MM.1S (cell line): ENCODE measurements around the gene WDR62.

ENCODE experiments used
- DNase-seq: peaks from one replicate; pipeline ENCODE4 v3.0.0-alpha.2; 2015
- H2AFZ ChIP-seq: fragments of 300-600 bp; sonication (generic); 2 replicates; pipeline ENCODE4 v1.6.0; 2016; ENCODE audit warnings: antibody characterized with exemption, low read length
- H3F3A ChIP-seq: fragments of 300-600 bp; sonication (generic); 2 replicates; pipeline ENCODE4 v1.6.1; 2016; ENCODE audit warnings: mild to moderate bottlenecking, antibody characterized with exemption, low read length, moderate library complexity, mixed read lengths; ENCODE audit not compliant: insufficient read depth
- H3K27ac ChIP-seq: fragments of 300-600 bp; sonication (generic); 2 replicates; pipeline ENCODE4 v1.5.1; 2016; ENCODE audit warnings: mild to moderate bottlenecking, low read length
- H3K27me3 ChIP-seq: fragments of 300-600 bp; sonication (generic); replicated peaks from 2 replicates; pipeline ENCODE4 v1.6.0; 2016; ENCODE audit warnings: low read length; ENCODE audit not compliant: insufficient read depth
- H3K36me3 ChIP-seq: fragments of 300-600 bp; sonication (generic); replicated peaks from 2 replicates; pipeline ENCODE4 v1.6.1; 2016; ENCODE audit warnings: mild to moderate bottlenecking, low read length, mixed read lengths; ENCODE audit not compliant: insufficient read depth
- H3K4me1 ChIP-seq: fragments of 300-600 bp; sonication (generic); 2 replicates; pipeline ENCODE4 v1.6.1; 2016; ENCODE audit warnings: low read length, mixed read lengths
- H3K4me2 ChIP-seq: fragments of 300-600 bp; sonication (generic); 2 replicates; pipeline ENCODE4 v1.6.0; 2016; ENCODE audit warnings: low read depth, low read length
- H3K4me3 ChIP-seq: fragments of 300-600 bp; sonication (generic); 2 replicates; pipeline ENCODE4 v1.5.1; 2016; ENCODE audit warnings: low read length, mixed read lengths
- H3K79me2 ChIP-seq: fragments of 300-600 bp; sonication (generic); 2 replicates; pipeline ENCODE4 v1.6.1; 2016; ENCODE audit warnings: mixed run types, low read length, mixed read lengths
- H3K9ac ChIP-seq: fragments of 300-600 bp; sonication (generic); 2 replicates; pipeline ENCODE4 v1.6.1; 2016; ENCODE audit warnings: low read length, mixed read lengths
- H3K9me2 ChIP-seq: fragments of 300-600 bp; sonication (generic); replicated peaks from 2 replicates; pipeline ENCODE4 v1.6.1; 2016; ENCODE audit warnings: mild to moderate bottlenecking, low read length, mixed read lengths; ENCODE audit not compliant: insufficient read depth
- H3K9me3 ChIP-seq: fragments of 300-600 bp; sonication (generic); replicated peaks from 2 replicates; pipeline ENCODE4 v1.6.1; 2016; ENCODE audit warnings: mild to moderate bottlenecking, low read length, mixed read lengths; ENCODE audit not compliant: insufficient read depth
- H4K20me1 ChIP-seq: fragments of 300-600 bp; sonication (generic); 2 replicates; pipeline ENCODE4 v1.6.1; 2016; ENCODE audit warnings: mild to moderate bottlenecking, low read length, moderate library complexity, mixed read lengths; ENCODE audit not compliant: insufficient read depth
- CTCF ChIP-seq: fragments of 300-600 bp; sonication (generic); IDR thresholded peaks from 2 replicates; pipeline ENCODE4 v1.5.1; 2016; ENCODE audit warnings: antibody characterized with exemption, low read length, mixed read lengths
- EZH2 ChIP-seq: fragments of 300-600 bp; sonication (generic); optimal IDR thresholded peaks from 2 replicates; pipeline ENCODE3; 2017; ENCODE audit warnings: low read depth, mild to moderate bottlenecking, antibody characterized with exemption, low read length, mixed read lengths
- EZH2phosphoT487 ChIP-seq: fragments of 300-600 bp; sonication (generic); IDR thresholded peaks from 2 replicates; pipeline ENCODE4 v1.6.1; 2018; ENCODE audit warnings: antibody characterized with exemption, low read length

WDR62 gene

GRCh38 chr19:36097036-36097435 lies 42.3 kb downstream of the WDR62 start:
- H3K79me2 ChIP-seq, result no peaks in the 10 kb centered on the region
- no peaks in the 10 kb centered on the region for H4K20me1 ChIP-seq
- no peaks in the 10 kb centered on the region for H3K36me3 ChIP-seq
- H3K4me2 ChIP-seq, result no peak overlapping the region
- no peaks in the 10 kb centered on the region for H3K4me1 ChIP-seq
- H2AFZ ChIP-seq, result no peak overlapping the region
- no peak for DNase-seq
- no peak overlapping the region for H3K4me3 ChIP-seq
- H3K9me2 ChIP-seq, result no peaks in the 10 kb centered on the region
- no peak overlapping the region for H3K9ac ChIP-seq
- H3F3A ChIP-seq, result no peaks in the 10 kb centered on the region
- H3K9me3 ChIP-seq, result no peaks in the 10 kb centered on the region
- H3K27me3 ChIP-seq, result no peaks in the 10 kb centered on the region
- TF ChIP-seq CTCF (no peak), EZH2 (no peak), EZH2phosphoT487 (no peak)
- H3K27ac ChIP-seq, result no peak overlapping the region

DNA sequence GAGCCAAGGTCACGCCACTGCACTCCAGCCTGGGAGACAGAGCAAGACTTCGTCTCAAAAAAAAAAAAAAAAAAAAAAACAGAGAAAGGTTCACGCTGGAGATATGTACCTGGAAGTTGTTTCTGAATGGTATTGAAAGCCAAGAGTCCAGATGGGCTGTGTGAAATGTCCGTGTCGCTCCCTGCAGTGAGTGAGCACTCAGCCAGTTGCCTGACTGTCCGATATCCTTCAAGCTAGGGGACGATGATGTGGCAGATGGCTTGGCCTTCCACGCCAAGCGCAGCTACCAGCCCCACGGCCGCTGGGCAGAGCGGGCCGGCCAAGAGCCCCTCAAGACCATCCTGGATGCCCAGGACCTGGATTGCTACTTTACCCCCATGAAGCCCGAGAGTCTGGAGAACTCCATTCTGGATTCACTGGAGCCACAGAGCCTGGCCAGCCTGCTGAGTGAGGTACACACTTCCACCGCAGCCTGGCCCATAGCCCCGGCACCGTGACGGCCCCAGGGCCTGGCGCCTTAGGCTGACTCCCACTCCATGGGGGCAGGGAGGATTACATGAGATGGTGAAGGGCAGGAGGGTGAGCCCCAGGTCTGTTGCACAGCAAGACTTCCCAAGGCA lies 44.6 kb downstream of the WDR62 start:
- no peaks in the 10 kb centered on the region for H3K9me2 ChIP-seq
- no peak overlapping the region for H3K27ac ChIP-seq
- no peaks in the 10 kb centered on the region for H3K27me3 ChIP-seq
- no peak overlapping the region for H3K4me2 ChIP-seq
- no peak for DNase-seq
- H3K36me3 ChIP-seq, result no peaks in the 10 kb centered on the region
- no peak for TF ChIP-seq CTCF
- no peak for TF ChIP-seq EZH2
- TF ChIP-seq EZH2phosphoT487, result no peak
- no peak overlapping the region for H2AFZ ChIP-seq
- no peak overlapping the region for H3K9ac ChIP-seq
- no peaks in the 10 kb centered on the region for H3K79me2 ChIP-seq
- no peaks in the 10 kb centered on the region for H4K20me1 ChIP-seq
- no peaks in the 10 kb centered on the region for H3K4me1 ChIP-seq
- H3K9me3 ChIP-seq, result no peaks in the 10 kb centered on the region
- no peaks in the 10 kb centered on the region for H3F3A ChIP-seq
- H3K4me3 ChIP-seq, result no peak overlapping the region

GRCh38 chr19:36100476-36100875 lies 45.8 kb downstream of the WDR62 start:
- Histone ChIP-seq H3F3A (no peaks in the 10 kb centered on the region), H3K4me1 (no peaks in the 10 kb centered on the region), H3K27ac (no peak overlapping the region), H3K9me2 (no peaks in the 10 kb centered on the region), H3K4me2 (no peak overlapping the region), H4K20me1 (no peaks in the 10 kb centered on the region), H3K4me3 (no peak overlapping the region), H3K9me3 (no peaks in the 10 kb centered on the region), H3K79me2 (no peaks in the 10 kb centered on the region), H3K9ac (no peak overlapping the region), H3K27me3 (no peaks in the 10 kb centered on the region), H3K36me3 (no peaks in the 10 kb centered on the region), H2AFZ (no peak overlapping the region)
- TF ChIP-seq EZH2phosphoT487 (no peak), CTCF (no peak), EZH2 (no peak)
- DNase-seq, result no peak
